WTC11 (cell line): ENCODE data around the gene F11R. TPM values are rescaled to one million over a fixed set of nuclear protein-coding genes. Genes with fewer than 3 reads are reported as not detected.

Experiments
- ATAC-seq: fragments of 200-7000 bp; cut with Tn5 transposase; 2 replicates; pipeline ENCODE4 v1.10.0; 2021; ENCODE audit warnings: mild to moderate bottlenecking, moderate library complexity
- CTCF ChIA-PET: fragments of 300-600 bp; sonication (Branson Sonifier 250); formaldehyde crosslinking; loops from one replicate; lab custom pipeline; 2021; ENCODE audit warnings: antibody characterized with exemption; lab: Charles Lee
- POLR2A ChIA-PET: fragments of 350-600 bp; sonication (Branson Sonifier 250); formaldehyde crosslinking; loops from one replicate; lab custom pipeline; 2021; ENCODE audit warnings: antibody characterized with exemption; lab: Charles Lee
- DNase-seq: peaks from one replicate; pipeline ENCODE4 v3.0.0; 2021; ENCODE audit warnings: low spot score
- H3K27ac Mint-ChIP-seq: 2 replicates; pipeline ENCODE4 v1.8.0; 2021; ENCODE audit warnings: mixed read lengths
- H3K27me3 Mint-ChIP-seq: 2 replicates; pipeline ENCODE4 v1.8.0; 2021; ENCODE audit warnings: low read depth, mild to moderate bottlenecking, moderate library complexity, mixed read lengths
- H3K36me3 Mint-ChIP-seq: 2 replicates; pipeline ENCODE4 v1.8.0; 2021; ENCODE audit warnings: mixed read lengths
- H3K4me1 Mint-ChIP-seq: 2 replicates; pipeline ENCODE4 v1.8.0; 2022; ENCODE audit warnings: mixed read lengths
- H3K4me3 Mint-ChIP-seq: 2 replicates; pipeline ENCODE4 v1.8.0; 2021; ENCODE audit warnings: mild to moderate bottlenecking, moderate library complexity, mixed read lengths
- H3K9me3 Mint-ChIP-seq: 2 replicates; pipeline ENCODE4 v1.8.0; 2021; ENCODE audit warnings: mixed read lengths
- ETV6 ChIP-seq: sonication (generic); formaldehyde crosslinking; IDR thresholded peaks from 2 replicates; pipeline ENCODE4 v1.8.1; 2022; ENCODE audit warnings: mild to moderate bottlenecking, missing genetic modification reagents
- JUN ChIP-seq: sonication (generic); formaldehyde crosslinking; IDR thresholded peaks from 2 replicates; pipeline ENCODE4 v1.8.0; 2023; ENCODE audit warnings: mild to moderate bottlenecking, missing genetic modification reagents
- KAT7 ChIP-seq: sonication (generic); formaldehyde crosslinking; IDR thresholded peaks from 2 replicates; pipeline ENCODE4 v1.8.1; 2023; ENCODE audit warnings: missing genetic modification reagents, mild to moderate bottlenecking, borderline replicate concordance
- NFYB ChIP-seq: sonication (generic); formaldehyde crosslinking; conservative IDR thresholded peaks from 2 replicates; pipeline ENCODE4 v1.8.0; 2022; ENCODE audit warnings: low read depth, missing genetic modification reagents
- NR1H2 ChIP-seq: sonication (generic); formaldehyde crosslinking; IDR thresholded peaks from 2 replicates; pipeline ENCODE4 v1.9.0; 2021; ENCODE audit warnings: mild to moderate bottlenecking, moderate library complexity, missing genetic modification reagents
- SOX15 ChIP-seq: fragments of 250-450 bp; sonication (Bioruptor Pico); IDR thresholded peaks from 2 replicates; pipeline ENCODE4 v1.9.0; 2021; ENCODE audit warnings: mild to moderate bottlenecking
- ZNF138 ChIP-seq: sonication (generic); formaldehyde crosslinking; conservative IDR thresholded peaks from 2 replicates; pipeline ENCODE4 v1.8.1; 2022; ENCODE audit warnings: mild to moderate bottlenecking, moderate library complexity, missing genetic modification reagents
- total RNA-seq: library from RNA; stranded (reverse); gene quantifications from 3 replicates; pipeline ENCODE4 v1.2.3, GENCODE V29; 2021
- TF ChIP-seq, protein P1 (sequence below): sonication (generic); formaldehyde crosslinking; IDR thresholded peaks from 2 replicates; pipeline ENCODE4 v1.8.0; 2023; ENCODE audit warnings: missing genetic modification reagents, mild to moderate bottlenecking, borderline replicate concordance
- TF ChIP-seq, protein P2 (sequence below): sonication (generic); formaldehyde crosslinking; IDR thresholded peaks from 2 replicates; pipeline ENCODE4 v1.8.1; 2023; ENCODE audit warnings: mild to moderate bottlenecking, missing genetic modification reagents, borderline replicate concordance
- TF ChIP-seq, protein P3 (sequence below): sonication (generic); formaldehyde crosslinking; IDR thresholded peaks from 2 replicates; pipeline ENCODE4 v1.8.1; 2022; ENCODE audit warnings: low read depth, mild to moderate bottlenecking, moderate library complexity, missing genetic modification reagents, borderline replicate concordance

The F11R gene
- total RNA-seq, 1 experiment from 2014 or later, result 202 TPM

DNA sequence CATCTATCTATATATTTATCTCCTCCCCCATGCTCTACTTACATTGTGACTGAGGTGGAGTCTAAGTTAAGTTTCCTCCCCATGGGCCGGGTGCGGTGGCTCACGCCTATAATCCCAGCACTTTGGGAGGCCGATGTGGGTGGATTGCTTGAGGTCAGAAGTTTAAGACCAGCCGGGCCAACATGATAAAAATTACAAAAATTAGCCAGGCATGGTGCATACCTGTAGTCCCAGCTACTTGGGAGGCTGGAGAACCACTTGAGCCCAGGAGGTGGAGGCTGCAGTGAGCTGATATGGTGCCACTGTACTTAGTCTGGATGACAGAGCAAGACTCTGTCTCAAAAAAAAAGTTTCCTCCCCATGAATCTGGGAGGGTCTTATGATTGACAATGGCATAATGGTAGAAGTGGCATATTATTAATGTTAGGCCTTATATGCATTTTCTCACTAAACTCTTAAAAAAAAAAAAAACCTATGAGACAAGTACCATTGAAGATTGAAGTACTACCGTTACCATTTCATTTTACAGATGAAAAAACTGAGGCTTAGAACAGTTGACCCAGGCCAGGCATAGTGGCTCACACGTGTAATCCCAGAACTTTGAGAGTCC lies 11.2 kb downstream of the F11R start:
- CTCF ChIA-PET, result interaction anchor here (1.1 to 3.0 kb wide), 2 partner anchors 12 to 19 kb away, joined by 4 to 10 read pairs; no protein-coding TSS in a partner anchor
- ATAC-seq (no peak), DNase-seq (no peak)
- TF ChIP-seq ZNF138 (CRISPR knock-in tag), result no peak
- TF ChIP-seq, all 79 proteins: peak for 0
- Mint-ChIP-seq H3K4me1 (peaks cover 53% of the 10 kb centered on the region), H3K9me3 (no peaks in the 10 kb centered on the region), H3K27ac (no peak overlapping the region), H3K4me3 (no peak overlapping the region), H3K36me3 (peaks cover 12% of the 10 kb centered on the region), H3K27me3 (no peaks in the 10 kb centered on the region)
- POLR2A ChIA-PET, result interaction anchor here (1.6 kb wide), 1 partner anchor 11 kb away, joined by 6 read pairs; the partner anchor contains the start of gene F11R

DNA sequence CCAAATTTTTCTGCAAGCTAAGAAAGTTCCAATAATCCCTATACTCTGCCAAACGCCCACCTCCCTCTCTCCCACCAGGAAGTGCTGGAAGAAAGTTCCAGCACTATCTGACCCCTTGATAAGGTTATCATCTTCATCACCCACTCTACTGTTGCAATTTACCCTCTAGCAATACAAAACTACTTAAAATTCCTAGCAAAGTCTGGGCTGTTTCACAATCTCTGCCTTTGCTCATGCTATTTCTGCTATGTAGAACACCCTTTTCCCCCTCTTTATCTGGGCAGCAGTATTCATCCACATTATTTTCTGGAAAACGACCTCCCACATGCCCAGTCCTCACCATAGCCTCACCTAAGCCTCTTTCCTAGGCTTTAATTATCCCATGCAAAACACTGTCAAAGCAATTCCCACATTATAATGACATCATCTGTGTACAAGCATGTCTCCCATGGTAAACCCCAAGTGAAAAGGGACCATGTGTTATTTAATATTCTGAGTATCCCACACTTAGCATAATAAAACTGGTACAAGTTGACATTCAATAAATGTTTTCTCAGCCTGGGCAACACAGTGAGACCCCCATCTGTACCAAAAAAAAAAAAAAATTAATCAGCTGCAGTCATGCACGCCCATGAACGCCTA lies 12.0 kb downstream of the F11R start:
- CTCF ChIA-PET, result interaction anchor here (1.1 to 3.0 kb wide), 2 partner anchors 11 to 18 kb away, joined by 4 to 10 read pairs; no protein-coding TSS in a partner anchor
- H3K27ac Mint-ChIP-seq, result peak overlapping the region; percentile 54; the same call in 1 of the 2 replicates
- H3K9me3 Mint-ChIP-seq, result no peaks in the 10 kb centered on the region

More for the DNA sequence above, 12.0 kb downstream of the F11R start:
- POLR2A ChIA-PET, result interaction anchor here (0.5 to 1.6 kb wide), 2 partner anchors 12 to 36 kb away, joined by 3 to 6 read pairs; partner anchors contain the start of gene F11R
- no peak overlapping the region for H3K4me3 Mint-ChIP-seq
- ATAC-seq, result no peak
- no peak for DNase-seq
- H3K27me3 Mint-ChIP-seq, result no peaks in the 10 kb centered on the region
- peaks cover 12% of the 10 kb centered on the region for H3K36me3 Mint-ChIP-seq
- H3K4me1 Mint-ChIP-seq, result peaks cover 46% of the 10 kb centered on the region
- TF ChIP-seq NFYB (CRISPR knock-in tag) (no peak), ZNF138 (CRISPR knock-in tag) (no peak), JUN (CRISPR knock-in tag) (no peak), KAT7 (CRISPR knock-in tag) (no peak), NR1H2 (CRISPR knock-in tag) (no peak), SOX15 (CRISPR knock-in tag) (no peak), ETV6 (no peak)
- TF ChIP-seq, protein P1, sequence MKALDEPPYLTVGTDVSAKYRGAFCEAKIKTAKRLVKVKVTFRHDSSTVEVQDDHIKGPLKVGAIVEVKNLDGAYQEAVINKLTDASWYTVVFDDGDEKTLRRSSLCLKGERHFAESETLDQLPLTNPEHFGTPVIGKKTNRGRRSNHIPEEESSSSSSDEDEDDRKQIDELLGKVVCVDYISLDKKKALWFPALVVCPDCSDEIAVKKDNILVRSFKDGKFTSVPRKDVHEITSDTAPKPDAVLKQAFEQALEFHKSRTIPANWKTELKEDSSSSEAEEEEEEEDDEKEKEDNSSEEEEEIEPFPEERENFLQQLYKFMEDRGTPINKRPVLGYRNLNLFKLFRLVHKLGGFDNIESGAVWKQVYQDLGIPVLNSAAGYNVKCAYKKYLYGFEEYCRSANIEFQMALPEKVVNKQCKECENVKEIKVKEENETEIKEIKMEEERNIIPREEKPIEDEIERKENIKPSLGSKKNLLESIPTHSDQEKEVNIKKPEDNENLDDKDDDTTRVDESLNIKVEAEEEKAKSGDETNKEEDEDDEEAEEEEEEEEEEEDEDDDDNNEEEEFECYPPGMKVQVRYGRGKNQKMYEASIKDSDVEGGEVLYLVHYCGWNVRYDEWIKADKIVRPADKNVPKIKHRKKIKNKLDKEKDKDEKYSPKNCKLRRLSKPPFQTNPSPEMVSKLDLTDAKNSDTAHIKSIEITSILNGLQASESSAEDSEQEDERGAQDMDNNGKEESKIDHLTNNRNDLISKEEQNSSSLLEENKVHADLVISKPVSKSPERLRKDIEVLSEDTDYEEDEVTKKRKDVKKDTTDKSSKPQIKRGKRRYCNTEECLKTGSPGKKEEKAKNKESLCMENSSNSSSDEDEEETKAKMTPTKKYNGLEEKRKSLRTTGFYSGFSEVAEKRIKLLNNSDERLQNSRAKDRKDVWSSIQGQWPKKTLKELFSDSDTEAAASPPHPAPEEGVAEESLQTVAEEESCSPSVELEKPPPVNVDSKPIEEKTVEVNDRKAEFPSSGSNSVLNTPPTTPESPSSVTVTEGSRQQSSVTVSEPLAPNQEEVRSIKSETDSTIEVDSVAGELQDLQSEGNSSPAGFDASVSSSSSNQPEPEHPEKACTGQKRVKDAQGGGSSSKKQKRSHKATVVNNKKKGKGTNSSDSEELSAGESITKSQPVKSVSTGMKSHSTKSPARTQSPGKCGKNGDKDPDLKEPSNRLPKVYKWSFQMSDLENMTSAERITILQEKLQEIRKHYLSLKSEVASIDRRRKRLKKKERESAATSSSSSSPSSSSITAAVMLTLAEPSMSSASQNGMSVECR (CRISPR knock-in tag), result no peak
- TF ChIP-seq, protein P2, sequence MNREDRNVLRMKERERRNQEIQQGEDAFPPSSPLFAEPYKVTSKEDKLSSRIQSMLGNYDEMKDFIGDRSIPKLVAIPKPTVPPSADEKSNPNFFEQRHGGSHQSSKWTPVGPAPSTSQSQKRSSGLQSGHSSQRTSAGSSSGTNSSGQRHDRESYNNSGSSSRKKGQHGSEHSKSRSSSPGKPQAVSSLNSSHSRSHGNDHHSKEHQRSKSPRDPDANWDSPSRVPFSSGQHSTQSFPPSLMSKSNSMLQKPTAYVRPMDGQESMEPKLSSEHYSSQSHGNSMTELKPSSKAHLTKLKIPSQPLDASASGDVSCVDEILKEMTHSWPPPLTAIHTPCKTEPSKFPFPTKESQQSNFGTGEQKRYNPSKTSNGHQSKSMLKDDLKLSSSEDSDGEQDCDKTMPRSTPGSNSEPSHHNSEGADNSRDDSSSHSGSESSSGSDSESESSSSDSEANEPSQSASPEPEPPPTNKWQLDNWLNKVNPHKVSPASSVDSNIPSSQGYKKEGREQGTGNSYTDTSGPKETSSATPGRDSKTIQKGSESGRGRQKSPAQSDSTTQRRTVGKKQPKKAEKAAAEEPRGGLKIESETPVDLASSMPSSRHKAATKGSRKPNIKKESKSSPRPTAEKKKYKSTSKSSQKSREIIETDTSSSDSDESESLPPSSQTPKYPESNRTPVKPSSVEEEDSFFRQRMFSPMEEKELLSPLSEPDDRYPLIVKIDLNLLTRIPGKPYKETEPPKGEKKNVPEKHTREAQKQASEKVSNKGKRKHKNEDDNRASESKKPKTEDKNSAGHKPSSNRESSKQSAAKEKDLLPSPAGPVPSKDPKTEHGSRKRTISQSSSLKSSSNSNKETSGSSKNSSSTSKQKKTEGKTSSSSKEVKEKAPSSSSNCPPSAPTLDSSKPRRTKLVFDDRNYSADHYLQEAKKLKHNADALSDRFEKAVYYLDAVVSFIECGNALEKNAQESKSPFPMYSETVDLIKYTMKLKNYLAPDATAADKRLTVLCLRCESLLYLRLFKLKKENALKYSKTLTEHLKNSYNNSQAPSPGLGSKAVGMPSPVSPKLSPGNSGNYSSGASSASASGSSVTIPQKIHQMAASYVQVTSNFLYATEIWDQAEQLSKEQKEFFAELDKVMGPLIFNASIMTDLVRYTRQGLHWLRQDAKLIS, result no peak
- TF ChIP-seq, protein P3, sequence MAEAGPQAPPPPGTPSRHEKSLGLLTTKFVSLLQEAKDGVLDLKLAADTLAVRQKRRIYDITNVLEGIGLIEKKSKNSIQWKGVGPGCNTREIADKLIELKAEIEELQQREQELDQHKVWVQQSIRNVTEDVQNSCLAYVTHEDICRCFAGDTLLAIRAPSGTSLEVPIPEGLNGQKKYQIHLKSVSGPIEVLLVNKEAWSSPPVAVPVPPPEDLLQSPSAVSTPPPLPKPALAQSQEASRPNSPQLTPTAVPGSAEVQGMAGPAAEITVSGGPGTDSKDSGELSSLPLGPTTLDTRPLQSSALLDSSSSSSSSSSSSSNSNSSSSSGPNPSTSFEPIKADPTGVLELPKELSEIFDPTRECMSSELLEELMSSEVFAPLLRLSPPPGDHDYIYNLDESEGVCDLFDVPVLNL (CRISPR knock-in tag), result no peak
- TF ChIP-seq, all 79 proteins: peak for 0
